Hepatocyte (in vitro differentiated cells): ENCODE data around the gene CYYR1. TPM values are rescaled to one million over a fixed set of nuclear protein-coding genes. Genes with fewer than 3 reads are reported as not detected.

Experiments used
- DNase-seq: peaks from one replicate; pipeline ENCODE4 v3.0.0-alpha.2; 2016; ENCODE audit warnings: low spot score
- H2AFZ ChIP-seq: fragments of 200-600 bp; sonication (generic); 2 replicates; pipeline ENCODE4 v1.6.0; 2016; ENCODE audit warnings: antibody characterized with exemption, mild to moderate bottlenecking
- H3K27ac ChIP-seq: fragments of 200-600 bp; sonication (generic); 2 replicates; pipeline ENCODE4 v1.5.1; 2016; ENCODE audit warnings: mild to moderate bottlenecking
- H3K27me3 ChIP-seq: fragments of 200-600 bp; sonication (generic); 2 replicates; pipeline ENCODE4 v1.6.1; 2016
- H3K36me3 ChIP-seq: fragments of 200-600 bp; sonication (generic); replicated peaks from 2 replicates; pipeline ENCODE4 v1.5.1; 2016; ENCODE audit warnings: low read depth; ENCODE audit not compliant: insufficient read depth
- H3K4me1 ChIP-seq: fragments of 200-600 bp; sonication (generic); 2 replicates; pipeline ENCODE4 v1.5.1; 2016; ENCODE audit warnings: mild to moderate bottlenecking, moderate library complexity; ENCODE audit not compliant: insufficient read depth
- H3K4me2 ChIP-seq: fragments of 200-600 bp; sonication (generic); 2 replicates; pipeline ENCODE4 v1.6.0; 2016
- H3K4me3 ChIP-seq: fragments of 200-600 bp; sonication (generic); 2 replicates; pipeline ENCODE4 v1.5.1; 2016; ENCODE audit warnings: mild to moderate bottlenecking
- H3K79me2 ChIP-seq: fragments of 200-600 bp; sonication (generic); 2 replicates; pipeline ENCODE4 v1.6.0; 2017; ENCODE audit warnings: mild to moderate bottlenecking
- H3K9me2 ChIP-seq: fragments of 200-600 bp; sonication (generic); replicated peaks from 2 replicates; pipeline ENCODE4 v1.6.0; 2017; ENCODE audit warnings: mild to moderate bottlenecking; ENCODE audit not compliant: insufficient read depth
- H3K9me3 ChIP-seq: fragments of 200-600 bp; sonication (generic); 2 replicates; pipeline ENCODE4 v1.5.1; 2016; ENCODE audit warnings: low read depth, mild to moderate bottlenecking
- H4K20me1 ChIP-seq: fragments of 200-600 bp; sonication (generic); 2 replicates; pipeline ENCODE4 v1.6.0; 2016; ENCODE audit warnings: mild to moderate bottlenecking; ENCODE audit not compliant: insufficient read depth, poor library complexity, severe bottlenecking
- CTCF ChIP-seq: fragments of 200-600 bp; sonication (generic); IDR thresholded peaks from 2 replicates; pipeline ENCODE4 v1.5.1; 2016; ENCODE audit warnings: antibody characterized with exemption, mild to moderate bottlenecking; ENCODE audit not compliant: poor library complexity
- EZH2 ChIP-seq: fragments of 200-600 bp; sonication (generic); IDR thresholded peaks from 2 replicates; pipeline ENCODE4 v1.6.1; 2016; ENCODE audit warnings: antibody characterized with exemption, mild to moderate bottlenecking, borderline replicate concordance
- EZH2phosphoT487 ChIP-seq: fragments of 200-600 bp; sonication (generic); IDR thresholded peaks from one replicate; pipeline ENCODE4 v1.6.1; 2018; ENCODE audit warnings: antibody characterized with exemption, mild to moderate bottlenecking, low read depth, moderate library complexity; ENCODE audit not compliant: unreplicated experiment, severe bottlenecking
- WGBS: methylation state at CpG from one replicate; pipeline ENCODE4 v1.1.6; 2016; ENCODE audit warnings: low lambda C conversion rate; ENCODE audit errors: missing lambda C conversion rate; 5-methylcytosine and 5-hydroxymethylcytosine counted together
- polyA plus RNA-seq: library from polyadenylated mRNA; unstranded; fragments of >200 nt; fragmentation: Nextera tagmentation; extraction: Ambion mirVana; gene quantifications from 2 replicates; pipeline ENCODE4 v1.2.1, GENCODE V29; 2016
- total RNA-seq: library from RNA; depleted of rRNA; stranded (reverse); fragments of >200 nt; gene quantifications from 2 replicates; pipeline ENCODE4 v1.2.3, GENCODE V29; 2014

CYYR1 gene
- total and polyA plus RNA-seq, 2 experiments from 2014 or later: 6.6 to 7.6 TPM

- Histone ChIP-seq H2AFZ (no peak overlapping the region), H3K4me1 (no peaks in the 10 kb centered on the region), H3K79me2 (no peaks in the 10 kb centered on the region), H3K27me3 (no peaks in the 10 kb centered on the region), H3K9me3 (no peaks in the 10 kb centered on the region), H4K20me1 (no peaks in the 10 kb centered on the region), H3K27ac (no peak overlapping the region), H3K9me2 (no peaks in the 10 kb centered on the region), H3K4me3 (no peak overlapping the region), H3K36me3 (no peaks in the 10 kb centered on the region), H3K4me2 (no peak overlapping the region)
- no peak for DNase-seq
- TF ChIP-seq EZH2 (no peak), CTCF (no peak), EZH2phosphoT487 (no peak)
- WGBS: 87% methylated on average over 1 of the region's 1 CpG
Measured at GRCh38 chr21:26519142-26519541, 53.9 kb downstream of the CYYR1 start.

GRCh38 chr21:26515257-26515656 lies 57.8 kb downstream of the CYYR1 start:
- no peak overlapping the region for H3K27ac ChIP-seq
- no peaks in the 10 kb centered on the region for H3K27me3 ChIP-seq
- H4K20me1 ChIP-seq: no peaks in the 10 kb centered on the region
- H3K36me3 ChIP-seq: no peaks in the 10 kb centered on the region
- no peak overlapping the region for H2AFZ ChIP-seq
- H3K4me3 ChIP-seq: no peak overlapping the region
- H3K79me2 ChIP-seq: no peaks in the 10 kb centered on the region
- no peaks in the 10 kb centered on the region for H3K4me1 ChIP-seq
- H3K9me2 ChIP-seq: no peaks in the 10 kb centered on the region
- WGBS: 85% methylated on average over 3 of the region's 3 CpGs
- DNase-seq: no peak
- no peak for TF ChIP-seq CTCF
- TF ChIP-seq EZH2phosphoT487: no peak
- no peak for TF ChIP-seq EZH2
- H3K4me2 ChIP-seq: no peak overlapping the region
- no peaks in the 10 kb centered on the region for H3K9me3 ChIP-seq

GRCh38 chr21:26513212-26513611 lies 59.9 kb downstream of the CYYR1 start:
- H2AFZ ChIP-seq: no peak overlapping the region
- H3K27ac ChIP-seq: no peak overlapping the region
- no peaks in the 10 kb centered on the region for H3K9me3 ChIP-seq
- H4K20me1 ChIP-seq: no peaks in the 10 kb centered on the region
- no peak for DNase-seq
- no peak overlapping the region for H3K4me3 ChIP-seq
- no peaks in the 10 kb centered on the region for H3K4me1 ChIP-seq
- no peak for TF ChIP-seq EZH2phosphoT487
- no peak for TF ChIP-seq EZH2
- no peak for TF ChIP-seq CTCF
- H3K36me3 ChIP-seq: no peaks in the 10 kb centered on the region
- H3K4me2 ChIP-seq: no peak overlapping the region
- H3K27me3 ChIP-seq: no peaks in the 10 kb centered on the region
- H3K79me2 ChIP-seq: no peaks in the 10 kb centered on the region
- 89% methylated on average over 1 of the region's 1 CpG for WGBS
- no peaks in the 10 kb centered on the region for H3K9me2 ChIP-seq

- Histone ChIP-seq H3K4me1 (no peaks in the 10 kb centered on the region), H3K36me3 (no peaks in the 10 kb centered on the region), H3K27me3 (no peaks in the 10 kb centered on the region), H4K20me1 (no peaks in the 10 kb centered on the region), H3K27ac (no peak overlapping the region), H3K4me3 (no peak overlapping the region), H3K79me2 (no peaks in the 10 kb centered on the region), H3K9me3 (no peaks in the 10 kb centered on the region), H3K4me2 (no peak overlapping the region), H2AFZ (no peak overlapping the region), H3K9me2 (no peaks in the 10 kb centered on the region)
- 73% methylated on average over 5 of the region's 5 CpGs for WGBS
- DNase-seq: no peak
- no peak for TF ChIP-seq EZH2
- TF ChIP-seq EZH2phosphoT487: no peak
- TF ChIP-seq CTCF: no peak
Measured at GRCh38 chr21:26512664-26513063, 60.4 kb downstream of the CYYR1 start.
